Progenitor cell of endocrine pancreas (in vitro differentiated cells): ENCODE data around the gene SESTD1. TPM values are rescaled to one million over a fixed set of nuclear protein-coding genes. Genes with fewer than 3 reads are reported as not detected.

Source experiments
- DNase-seq: peaks from one replicate; pipeline ENCODE4 v3.0.0; 2021; ENCODE audit warnings: low spot score; ENCODE audit not compliant: unreplicated experiment
- H3K27ac Mint-ChIP-seq: 2 replicates; pipeline ENCODE4 v1.8.0; 2021; ENCODE audit warnings: mild to moderate bottlenecking, moderate library complexity, mixed read lengths
- H3K27me3 Mint-ChIP-seq: 2 replicates; pipeline ENCODE4 v1.8.0; 2021; ENCODE audit warnings: mixed read lengths
- H3K36me3 Mint-ChIP-seq: 2 replicates; pipeline ENCODE4 v1.8.0; 2022; ENCODE audit warnings: mixed read lengths; ENCODE audit not compliant: insufficient read depth
- H3K4me1 Mint-ChIP-seq: 2 replicates; pipeline ENCODE4 v1.8.0; 2021; ENCODE audit warnings: low read depth, mixed read lengths
- H3K4me3 Mint-ChIP-seq: 2 replicates; pipeline ENCODE4 v1.8.0; 2021; ENCODE audit warnings: low read depth, mild to moderate bottlenecking, moderate library complexity, mixed read lengths
- H3K9me3 Mint-ChIP-seq: 2 replicates; pipeline ENCODE4 v1.8.0; 2021; ENCODE audit warnings: low read depth, mixed read lengths
- CTCF ChIP-seq: fragments of 200-600 bp; sonication (generic); IDR thresholded peaks from one replicate; pipeline ENCODE4 v1.5.0; 2021; ENCODE audit warnings: antibody characterized with exemption, mild to moderate bottlenecking; ENCODE audit not compliant: unreplicated experiment
- long read RNA-seq: library from polyadenylated mRNA; unstranded; transcript quantifications from one replicate; pipeline ENCODE4 v2.0.0, GENCODE V29; 2020
- total RNA-seq: library from RNA; stranded (reverse); gene quantifications from 2 replicates; pipeline ENCODE4 v1.2.1, GENCODE V29; 2021

The SESTD1 gene
- total RNA-seq: 101 and 108 TPM in 2 replicates
- long read RNA-seq, full-length matches to known transcripts: 55 of 97 reads
- long read RNA-seq, partial matches to known transcripts: 21 of 97 reads
- long read RNA-seq, other reads (novel, unspliced or antisense): 21 of 97 reads

- Mint-ChIP-seq H3K36me3 (peaks cover 2% of the 10 kb centered on the region), H3K4me1 (peaks cover 24% of the 10 kb centered on the region), H3K27ac (peak within 1 kb of the TSS; percentile 99), H3K27me3 (no peaks in the 10 kb centered on the region), H3K4me3 (peak within 1 kb of the TSS; percentile 85), H3K9me3 (no peaks in the 10 kb centered on the region)
- DNase-seq: peak; percentile 69
- TF ChIP-seq CTCF: peak; percentile 4
Measured at GRCh38 chr2:179264368-179265081, at the start of gene SESTD1. Gene SESTD1 (minus strand): TSS chr2:179264832. CDS start chr2:179191841, 72,991 bp downstream.

- TF ChIP-seq CTCF: no peak
- no peak overlapping the region for H3K4me3 Mint-ChIP-seq
- H3K9me3 Mint-ChIP-seq: peaks cover 19% of the 10 kb centered on the region
- H3K4me1 Mint-ChIP-seq: no peaks in the 10 kb centered on the region
- H3K27me3 Mint-ChIP-seq: no peaks in the 10 kb centered on the region
- DNase-seq: no peak
- no peak overlapping the region for H3K27ac Mint-ChIP-seq
- H3K36me3 Mint-ChIP-seq: no peaks in the 10 kb centered on the region
Measured at GRCh38 chr2:179313057-179313456, 48.4 kb upstream of the SESTD1 start.

- Mint-ChIP-seq H3K4me3 (no peak overlapping the region), H3K27me3 (no peaks in the 10 kb centered on the region), H3K36me3 (no peaks in the 10 kb centered on the region), H3K9me3 (peaks cover 10% of the 10 kb centered on the region), H3K27ac (no peak overlapping the region), H3K4me1 (no peaks in the 10 kb centered on the region)
- TF ChIP-seq CTCF: no peak
- no peak for DNase-seq
Measured at GRCh38 chr2:179311101-179311500, 46.5 kb upstream of the SESTD1 start.

- Mint-ChIP-seq H3K9me3 (no peaks in the 10 kb centered on the region), H3K36me3 (no peaks in the 10 kb centered on the region), H3K4me3 (no peak overlapping the region), H3K4me1 (no peaks in the 10 kb centered on the region), H3K27me3 (no peaks in the 10 kb centered on the region), H3K27ac (no peak overlapping the region)
- TF ChIP-seq CTCF: no peak
- DNase-seq: no peak
Measured at GRCh38 chr2:179307616-179308371, 43.2 kb upstream of the SESTD1 start.

GRCh38 chr2:179305125-179305524 is 40.5 kb upstream of the SESTD1 start:
- H3K27ac Mint-ChIP-seq: no peak overlapping the region
- H3K9me3 Mint-ChIP-seq: peaks cover 3% of the 10 kb centered on the region
- H3K4me3 Mint-ChIP-seq: no peak overlapping the region
- H3K27me3 Mint-ChIP-seq: no peaks in the 10 kb centered on the region
- DNase-seq: no peak
- TF ChIP-seq CTCF: no peak
- H3K36me3 Mint-ChIP-seq: no peaks in the 10 kb centered on the region
- H3K4me1 Mint-ChIP-seq: no peaks in the 10 kb centered on the region
